HG03025 (cell line): Measurements from ENCODE around the gene SAA2.
"Not testable (repeated sequence)": the region's sequence is repeated elsewhere in the genome, so short reads cannot be mapped to it uniquely, and the experiment has no call there.

Experiments used
- ATAC-seq: cut with Tn5 transposase; IDR thresholded peaks from one replicate; pipeline ENCODE4 v1.9.1; 2021; ENCODE audit warnings: mild to moderate bottlenecking, moderate library complexity; ENCODE audit not compliant: unreplicated experiment, low FRiP score

Gene SAA2

GRCh38 chr11:18204220-18204619 is 44.2 kb downstream of the SAA2 start:
- no peak for ATAC-seq

- ATAC-seq: no peak
These were observed 44.7 kb downstream of the SAA2 start for GRCh38 chr11:18203723-18204122.

- not testable (repeated sequence) for ATAC-seq
These were observed 50.7 kb downstream of the SAA2 start for GRCh38 chr11:18197738-18198137.

GRCh38 chr11:18196532-18196931 is 51.9 kb downstream of the SAA2 start:
- ATAC-seq: no peak
